Measurements from ENCODE around the gene UMAD1. TPM values are rescaled to one million over a fixed set of nuclear protein-coding genes. Genes with fewer than 3 reads are reported as not detected.

The UMAD1 gene
- total RNA-seq, 1 donor from 2014 or later, result 10.0 TPM

DNA sequence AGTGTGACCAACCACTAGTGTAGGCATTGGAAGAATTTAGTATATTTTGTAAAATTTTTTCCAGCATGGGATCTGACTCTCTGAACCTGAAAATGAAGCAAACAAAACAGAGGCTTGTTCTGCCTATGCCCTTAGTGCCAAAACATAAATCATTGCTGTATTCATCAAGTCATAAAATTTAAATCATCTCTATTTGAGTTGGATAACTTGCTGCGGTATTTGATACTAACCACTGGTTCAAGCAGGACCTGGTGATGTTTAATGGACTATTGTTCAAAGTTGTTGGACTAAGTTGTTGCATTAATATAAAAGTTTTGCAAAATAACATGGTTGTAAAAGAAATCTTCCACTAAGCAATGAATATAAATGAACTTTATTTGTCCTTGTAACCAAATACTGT is 97.6 kb downstream of the UMAD1 start:
- Mint-ChIP-seq H3K9me3 (no peaks in the 10 kb centered on the region), H3K4me3 (no peak overlapping the region), H3K4me1 (peaks cover 10% of the 10 kb centered on the region), H3K36me3 (no peaks in the 10 kb centered on the region), H3K27ac (no peak overlapping the region), H3K27me3 (ENCODE audit: low read depth) (no peaks in the 10 kb centered on the region)
- TF ChIP-seq, protein P1, sequence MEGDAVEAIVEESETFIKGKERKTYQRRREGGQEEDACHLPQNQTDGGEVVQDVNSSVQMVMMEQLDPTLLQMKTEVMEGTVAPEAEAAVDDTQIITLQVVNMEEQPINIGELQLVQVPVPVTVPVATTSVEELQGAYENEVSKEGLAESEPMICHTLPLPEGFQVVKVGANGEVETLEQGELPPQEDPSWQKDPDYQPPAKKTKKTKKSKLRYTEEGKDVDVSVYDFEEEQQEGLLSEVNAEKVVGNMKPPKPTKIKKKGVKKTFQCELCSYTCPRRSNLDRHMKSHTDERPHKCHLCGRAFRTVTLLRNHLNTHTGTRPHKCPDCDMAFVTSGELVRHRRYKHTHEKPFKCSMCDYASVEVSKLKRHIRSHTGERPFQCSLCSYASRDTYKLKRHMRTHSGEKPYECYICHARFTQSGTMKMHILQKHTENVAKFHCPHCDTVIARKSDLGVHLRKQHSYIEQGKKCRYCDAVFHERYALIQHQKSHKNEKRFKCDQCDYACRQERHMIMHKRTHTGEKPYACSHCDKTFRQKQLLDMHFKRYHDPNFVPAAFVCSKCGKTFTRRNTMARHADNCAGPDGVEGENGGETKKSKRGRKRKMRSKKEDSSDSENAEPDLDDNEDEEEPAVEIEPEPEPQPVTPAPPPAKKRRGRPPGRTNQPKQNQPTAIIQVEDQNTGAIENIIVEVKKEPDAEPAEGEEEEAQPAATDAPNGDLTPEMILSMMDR (IDR thresholded peaks at IDR 0.05; ENCODE audit: unreplicated experiment), result no peak
- no peak for DNase-seq (ENCODE audit: low spot score in 2 of 2, unreplicated experiment in 2 of 2)

- TF ChIP-seq, protein P1 (IDR thresholded peaks at IDR 0.05; ENCODE audit: unreplicated experiment), result no peak
- H3K27me3 Mint-ChIP-seq (ENCODE audit: low read depth), result no peaks in the 10 kb centered on the region
- no peak overlapping the region for H3K4me3 Mint-ChIP-seq
- H3K36me3 Mint-ChIP-seq, result no peaks in the 10 kb centered on the region
- H3K4me1 Mint-ChIP-seq, result peaks cover 10% of the 10 kb centered on the region
- no peaks in the 10 kb centered on the region for H3K9me3 Mint-ChIP-seq
- DNase-seq (ENCODE audit: low spot score in 2 of 2, unreplicated experiment in 2 of 2), result no peak
- H3K27ac Mint-ChIP-seq, result no peak overlapping the region
Measured at GRCh38 chr7:7738622-7739021, 98.1 kb downstream of the UMAD1 start.

- H3K9me3 Mint-ChIP-seq, result no peaks in the 10 kb centered on the region
- no peak overlapping the region for H3K27ac Mint-ChIP-seq
- H3K36me3 Mint-ChIP-seq, result no peaks in the 10 kb centered on the region
- TF ChIP-seq, protein P1 (IDR thresholded peaks at IDR 0.05; ENCODE audit: unreplicated experiment), result no peak
- H3K4me1 Mint-ChIP-seq, result peaks cover 9% of the 10 kb centered on the region
- no peak for DNase-seq (ENCODE audit: low spot score in 2 of 2, unreplicated experiment in 2 of 2)
- no peaks in the 10 kb centered on the region for H3K27me3 Mint-ChIP-seq (ENCODE audit: low read depth)
- H3K4me3 Mint-ChIP-seq, result no peak overlapping the region
Measured at GRCh38 chr7:7739204-7740036, 98.9 kb downstream of the UMAD1 start.

DNA sequence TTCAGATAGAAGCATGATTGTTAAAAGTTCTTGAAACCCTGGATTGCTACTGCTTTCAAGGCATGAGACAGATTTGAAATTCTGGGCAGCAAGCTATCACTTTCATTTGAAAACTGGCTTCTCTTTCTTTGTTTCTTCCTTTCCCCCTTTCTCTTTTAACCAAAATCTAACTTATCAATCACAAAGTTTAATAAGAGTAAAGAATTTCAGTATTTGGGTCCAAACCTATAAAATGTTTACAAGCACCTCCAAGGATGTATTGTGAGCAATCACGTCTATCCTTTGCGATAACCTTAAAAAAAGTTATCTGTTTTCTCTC is 99.4 kb downstream of the UMAD1 start:
- TF ChIP-seq, protein P1 (IDR thresholded peaks at IDR 0.05; ENCODE audit: unreplicated experiment), result no peak
- Mint-ChIP-seq H3K9me3 (no peaks in the 10 kb centered on the region), H3K27ac (no peak overlapping the region), H3K4me1 (peaks cover 7% of the 10 kb centered on the region), H3K4me3 (no peak overlapping the region), H3K36me3 (no peaks in the 10 kb centered on the region), H3K27me3 (ENCODE audit: low read depth) (no peaks in the 10 kb centered on the region)
- DNase-seq (ENCODE audit: low spot score in 2 of 2, unreplicated experiment in 2 of 2), result no peak

DNA sequence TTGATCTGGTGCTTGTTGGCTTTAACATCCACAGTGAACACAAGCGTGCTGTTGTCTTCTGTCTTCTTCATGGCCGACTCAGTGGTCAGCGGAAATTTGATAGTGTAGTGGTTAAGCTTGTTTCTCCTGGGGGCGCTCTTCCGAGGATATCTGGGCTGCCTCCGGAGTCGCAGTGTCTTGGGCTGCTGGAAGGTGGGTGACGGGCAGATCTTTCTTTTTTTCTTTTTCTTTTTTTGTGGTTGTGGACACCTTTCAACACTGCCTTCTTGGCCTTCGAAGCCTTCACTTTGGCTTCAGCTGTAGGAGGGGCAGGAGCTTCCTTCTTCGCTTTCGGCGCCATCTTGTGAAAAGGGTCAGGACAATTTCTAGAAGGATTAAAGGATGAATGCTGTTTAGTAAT is 101.7 kb downstream of the UMAD1 start:
- no peak for DNase-seq (ENCODE audit: low spot score in 2 of 2, unreplicated experiment in 2 of 2)
- Mint-ChIP-seq H3K4me3 (no peak overlapping the region), H3K4me1 (peaks cover 15% of the 10 kb centered on the region), H3K36me3 (no peaks in the 10 kb centered on the region), H3K27me3 (ENCODE audit: low read depth) (no peaks in the 10 kb centered on the region), H3K27ac (no peak overlapping the region), H3K9me3 (no peaks in the 10 kb centered on the region)
- TF ChIP-seq, protein P1 (IDR thresholded peaks at IDR 0.05; ENCODE audit: unreplicated experiment), result no peak
